HG02943 (cell line): ENCODE measurements around the gene KCNJ14.

Experiments used
- ATAC-seq: cut with Tn5 transposase; IDR thresholded peaks from one replicate; pipeline ENCODE4 v1.9.1; 2021; ENCODE audit warnings: mild to moderate bottlenecking, low read depth, moderate library complexity; ENCODE audit not compliant: unreplicated experiment

The KCNJ14 gene

DNA sequence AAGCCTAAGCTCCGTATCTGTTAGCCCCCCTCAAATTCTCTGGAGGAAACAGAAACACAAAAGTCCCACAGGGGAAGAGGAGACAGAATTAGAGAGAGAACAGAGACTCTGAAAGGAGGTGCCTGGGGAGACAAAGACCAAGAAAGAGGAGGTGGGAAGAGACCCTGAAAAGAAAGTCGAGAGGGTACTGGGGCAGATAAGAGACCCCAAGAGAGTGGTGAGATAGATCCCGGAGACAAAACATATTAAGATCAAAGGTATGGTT, 10.5 kb upstream of the KCNJ14 start:
- ATAC-seq = no peak

DNA sequence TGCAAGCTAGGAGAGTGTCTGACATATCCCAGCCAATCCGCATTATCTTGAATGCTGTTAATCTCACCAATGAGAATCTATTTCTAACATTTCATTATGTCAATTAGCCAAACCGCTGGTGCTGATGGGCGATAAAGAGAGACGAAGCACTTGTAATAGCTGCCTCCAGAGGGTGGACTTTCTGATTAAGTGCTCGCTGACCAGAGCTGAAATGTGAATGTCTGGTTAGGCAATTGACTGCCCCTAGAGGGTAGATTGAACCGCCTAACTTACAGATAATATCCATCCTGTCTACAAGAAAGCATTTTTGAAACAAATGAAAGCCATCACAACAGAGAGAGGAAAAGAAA, 10.1 kb upstream of the KCNJ14 start:
- no peak for ATAC-seq

DNA sequence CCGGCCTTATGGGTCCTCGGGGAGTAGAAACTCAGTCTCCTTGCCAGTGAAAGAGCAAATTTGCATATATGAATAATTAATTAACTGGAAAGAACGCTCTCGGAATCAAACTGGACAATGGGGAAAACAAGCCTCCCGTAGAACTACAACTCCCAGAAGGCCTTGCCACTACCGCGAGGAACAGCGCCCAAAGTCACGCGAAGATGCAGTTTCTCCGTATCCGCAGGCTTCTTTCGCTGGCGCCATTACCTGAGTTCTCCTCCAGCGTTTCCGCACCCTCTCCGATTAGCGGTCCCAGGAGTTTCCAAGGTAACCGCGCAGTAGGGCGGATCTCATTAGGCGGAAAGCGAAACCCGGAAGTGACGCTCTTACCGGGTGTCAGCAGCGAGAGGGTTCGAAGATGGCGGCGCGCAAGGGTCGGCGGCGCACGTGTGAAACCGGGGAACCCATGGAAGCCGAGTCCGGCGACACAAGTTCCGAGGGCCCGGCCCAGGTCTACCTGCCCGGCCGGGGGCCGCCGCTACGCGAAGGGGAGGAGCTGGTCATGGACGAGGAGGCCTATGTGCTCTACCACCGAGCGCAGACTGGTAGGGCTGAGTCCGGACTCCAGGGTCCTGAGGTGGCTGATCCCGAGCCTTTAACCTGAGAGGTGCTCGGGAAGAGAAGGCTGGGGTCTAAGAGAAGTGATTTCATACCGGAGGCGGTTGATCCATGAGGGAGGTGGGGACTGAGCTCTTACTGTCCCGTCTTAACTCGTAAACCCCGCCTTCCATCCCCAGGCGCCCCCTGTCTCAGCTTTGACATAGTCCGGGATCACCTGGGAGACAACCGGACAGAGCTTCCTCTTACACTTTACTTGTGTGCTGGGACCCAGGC, 9.5 kb upstream of the KCNJ14 start, which contains the start of gene GRWD1:
TSS of gene GRWD1 (plus strand) at position 378 of the 876 bp plus-strand sequence. CDS start at position 401, 23 bp downstream.
- ATAC-seq = peak; percentile 80

DNA sequence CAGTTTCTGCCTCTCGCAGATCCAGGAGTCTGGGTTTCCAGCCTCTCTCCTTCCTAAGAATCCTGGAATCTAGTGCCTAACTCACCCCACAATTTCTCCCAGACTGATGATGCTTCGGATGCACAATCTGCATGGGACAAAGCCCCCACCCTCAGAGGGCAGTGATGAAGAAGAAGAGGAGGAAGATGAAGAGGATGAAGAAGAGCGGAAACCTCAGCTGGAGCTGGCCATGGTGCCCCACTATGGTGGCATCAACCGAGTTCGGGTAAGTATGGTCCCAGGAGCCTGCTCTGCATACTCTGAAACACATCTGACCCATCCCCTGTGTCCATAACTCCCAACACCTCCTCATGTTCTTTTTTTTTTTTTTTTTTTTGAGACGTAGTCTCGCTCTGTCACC, 8.8 kb upstream of the KCNJ14 start:
- no peak for ATAC-seq

DNA sequence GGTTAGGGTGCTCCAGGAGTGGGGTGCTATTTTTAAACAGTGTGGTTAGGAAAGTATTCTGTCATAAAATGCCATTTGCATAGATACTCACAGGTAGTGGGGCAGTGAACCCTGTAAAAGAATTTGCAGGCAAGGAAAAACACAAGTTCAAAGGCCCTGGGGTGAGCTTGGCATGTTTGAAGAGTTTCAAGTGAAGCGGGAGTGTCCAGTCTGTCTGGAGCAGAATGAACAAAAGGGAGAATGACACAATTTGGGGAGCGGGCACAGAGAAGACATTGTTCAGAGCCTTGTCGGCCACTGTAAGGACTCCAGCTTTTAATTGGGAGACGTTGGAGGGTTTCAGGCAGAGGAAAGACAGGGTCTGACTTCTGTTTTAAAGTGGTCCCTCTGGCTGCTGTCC, 6.8 kb upstream of the KCNJ14 start:
- ATAC-seq = no peak

DNA sequence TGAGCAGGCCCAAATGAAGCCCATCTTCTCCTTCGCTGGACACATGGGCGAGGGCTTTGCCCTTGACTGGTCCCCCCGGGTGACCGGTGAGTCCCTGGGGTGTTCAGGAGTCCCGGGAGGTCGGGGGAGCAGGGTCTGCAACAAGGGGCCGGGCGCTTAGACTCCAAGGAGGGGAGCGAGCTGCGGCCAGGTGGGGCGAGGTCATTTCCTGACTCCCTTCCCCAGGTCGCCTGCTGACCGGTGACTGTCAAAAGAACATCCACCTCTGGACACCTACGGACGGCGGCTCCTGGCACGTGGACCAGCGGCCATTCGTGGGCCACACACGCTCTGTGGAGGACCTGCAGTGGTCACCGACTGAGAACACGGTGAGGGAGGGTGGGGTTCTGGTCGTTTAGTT, 4.9 kb upstream of the KCNJ14 start:
- no peak for ATAC-seq

DNA sequence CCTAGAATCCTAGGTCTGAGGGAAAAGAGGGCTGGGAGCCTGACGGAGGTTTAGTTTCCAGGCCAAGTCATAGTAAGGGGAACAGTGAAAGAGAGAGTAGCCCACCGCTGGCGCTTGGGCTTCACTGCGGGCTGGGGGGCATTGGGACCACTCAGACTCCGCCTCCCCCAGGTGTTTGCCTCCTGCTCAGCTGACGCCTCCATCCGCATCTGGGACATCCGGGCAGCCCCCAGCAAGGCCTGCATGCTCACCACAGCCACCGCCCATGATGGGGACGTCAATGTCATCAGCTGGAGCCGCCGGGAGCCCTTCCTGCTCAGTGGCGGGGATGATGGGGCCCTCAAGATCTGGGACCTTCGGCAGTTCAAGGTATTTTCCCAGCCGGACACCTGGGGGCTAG, 4.5 kb upstream of the KCNJ14 start:
- no peak for ATAC-seq

DNA sequence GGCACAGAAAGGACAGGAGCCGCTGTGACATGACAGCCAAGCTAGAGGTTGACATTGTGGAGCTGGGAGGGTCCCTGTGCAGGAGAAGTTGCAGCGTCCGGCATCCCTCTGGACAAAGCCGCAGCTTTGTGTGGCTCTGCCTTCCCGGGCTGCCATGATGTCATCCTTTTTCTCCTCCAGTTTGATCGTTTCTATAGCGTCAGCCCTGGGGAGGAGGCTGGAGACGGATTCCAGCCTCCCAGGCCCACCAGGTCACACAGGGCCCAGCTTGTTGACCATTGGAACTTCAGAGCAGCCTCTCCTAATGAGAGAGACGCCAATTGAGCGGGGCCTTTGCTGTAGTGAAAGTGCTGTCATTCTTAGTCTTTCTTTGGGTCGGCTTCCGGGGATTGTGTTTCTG, 3.8 kb upstream of the KCNJ14 start:
- no peak for ATAC-seq

DNA sequence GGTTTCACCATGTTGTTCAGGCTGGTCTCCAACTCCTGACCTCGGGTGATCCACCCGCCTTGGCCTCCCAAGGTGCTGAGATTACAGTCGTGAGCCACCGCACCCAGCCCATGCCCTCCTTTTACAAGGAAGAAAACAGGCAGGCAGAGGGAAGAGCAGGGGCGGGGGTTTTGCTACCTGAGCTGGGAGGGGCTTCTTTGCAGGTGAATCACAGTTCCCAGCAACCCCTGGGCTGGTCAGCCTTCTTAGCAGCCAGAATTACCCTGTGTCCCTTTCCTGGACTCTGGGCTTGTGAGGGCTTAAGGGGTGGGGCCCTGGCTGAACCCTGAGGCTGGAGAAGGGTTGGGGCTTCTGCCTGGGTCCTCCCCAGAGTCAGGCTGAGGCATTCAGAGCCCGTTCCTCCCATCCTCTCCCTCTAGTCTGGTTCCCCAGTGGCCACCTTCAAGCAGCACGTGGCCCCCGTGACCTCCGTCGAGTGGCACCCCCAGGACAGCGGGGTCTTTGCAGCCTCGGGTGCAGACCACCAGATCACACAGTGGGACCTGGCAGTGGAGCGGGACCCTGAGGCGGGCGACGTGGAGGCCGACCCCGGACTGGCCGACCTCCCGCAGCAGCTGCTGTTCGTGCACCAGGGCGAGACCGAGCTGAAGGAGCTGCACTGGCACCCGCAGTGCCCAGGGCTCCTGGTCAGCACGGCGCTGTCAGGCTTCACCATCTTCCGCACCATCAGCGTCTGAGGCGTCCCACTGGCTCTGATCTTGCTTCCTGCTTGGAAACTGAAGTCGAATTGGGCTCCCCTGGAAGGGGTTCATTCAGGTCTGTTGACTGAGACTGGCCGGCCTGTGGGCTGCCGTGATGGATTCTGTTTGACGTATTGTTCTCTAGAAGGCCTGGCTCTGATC, 2.8 kb upstream of the KCNJ14 start:
- no peak for ATAC-seq

DNA sequence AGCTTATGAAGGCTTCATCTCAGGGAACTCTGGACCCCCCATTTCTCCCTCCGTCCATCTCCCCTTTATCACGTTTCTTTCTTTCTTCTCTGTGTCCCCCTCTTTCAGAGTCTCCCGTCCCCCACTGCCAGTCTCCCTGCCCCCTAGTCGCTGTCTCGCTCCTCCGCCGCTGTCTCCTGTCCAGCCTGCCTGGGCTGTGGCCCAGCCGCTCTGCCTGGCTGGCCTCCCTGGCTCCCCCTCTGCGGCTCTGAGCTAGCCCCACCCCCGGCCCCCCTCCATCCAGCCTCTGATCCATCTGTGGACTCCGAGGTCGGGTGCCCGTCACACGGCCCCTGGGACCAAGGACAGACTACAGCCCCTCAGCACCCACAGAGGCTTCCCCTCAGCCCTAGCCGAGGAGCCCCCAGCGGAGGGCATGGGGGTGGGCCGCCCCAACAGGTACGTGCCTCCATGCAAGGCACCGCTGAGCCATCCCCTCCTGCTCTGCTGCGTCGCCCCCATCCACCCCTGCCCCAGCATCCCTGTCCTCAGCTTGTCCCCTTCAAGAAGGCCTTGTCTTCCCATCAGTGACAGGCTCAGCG, 1.1 kb upstream of the KCNJ14 start:
- ATAC-seq = no peak

DNA sequence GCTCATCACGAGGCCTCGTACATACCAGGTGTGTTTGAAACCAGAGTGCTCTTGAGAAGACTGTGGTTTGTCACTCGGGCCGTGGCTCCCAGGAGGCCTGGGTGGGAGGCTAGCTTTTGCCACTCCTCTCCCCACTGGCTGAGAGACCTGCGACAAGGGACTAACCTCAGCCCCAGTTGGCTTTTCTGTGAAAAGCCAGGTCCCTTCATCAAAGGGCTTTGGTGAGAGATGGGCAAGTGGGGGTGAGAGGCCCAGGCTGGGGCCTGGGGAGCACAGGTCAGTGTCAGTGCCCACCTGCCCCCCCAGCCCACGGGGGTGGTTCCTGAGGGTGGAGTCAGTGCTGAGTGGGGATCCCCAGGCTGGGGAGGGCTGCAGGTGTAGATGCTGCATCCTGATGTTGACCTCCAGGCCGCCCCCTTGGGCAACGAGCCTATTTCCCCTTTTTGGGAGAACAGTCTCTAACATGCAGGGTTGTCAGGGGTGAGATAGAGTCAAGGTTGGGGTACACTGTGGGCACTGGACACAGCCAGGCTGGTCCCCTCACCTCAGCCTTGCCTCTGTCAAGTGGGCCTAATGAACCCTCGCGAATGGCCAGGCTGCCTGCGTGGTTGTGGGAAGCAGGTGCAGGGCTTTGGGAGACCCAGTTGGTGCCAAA, 661 bp downstream of the KCNJ14 start:
- no peak for ATAC-seq

DNA sequence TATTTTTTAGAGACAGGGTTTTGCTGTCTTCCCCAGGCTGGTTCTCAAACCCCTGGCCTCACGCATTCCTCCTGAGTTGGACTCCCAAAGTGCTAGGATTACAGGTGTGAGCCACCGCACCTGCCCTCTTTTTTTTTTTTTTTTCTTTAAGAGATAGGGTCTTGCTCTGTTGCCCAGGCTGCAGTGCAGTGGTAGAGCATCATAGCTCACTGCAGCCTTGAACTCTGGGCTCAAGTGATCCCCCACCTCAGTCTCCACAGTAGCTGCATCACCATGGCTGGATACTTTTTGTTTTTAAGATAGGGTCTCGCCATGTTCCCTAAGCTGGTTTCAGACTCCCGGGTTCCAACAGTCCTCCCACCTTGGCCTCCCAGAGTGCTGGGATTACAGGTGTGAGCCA, 1.5 kb downstream of the KCNJ14 start:
- no peak for ATAC-seq

DNA sequence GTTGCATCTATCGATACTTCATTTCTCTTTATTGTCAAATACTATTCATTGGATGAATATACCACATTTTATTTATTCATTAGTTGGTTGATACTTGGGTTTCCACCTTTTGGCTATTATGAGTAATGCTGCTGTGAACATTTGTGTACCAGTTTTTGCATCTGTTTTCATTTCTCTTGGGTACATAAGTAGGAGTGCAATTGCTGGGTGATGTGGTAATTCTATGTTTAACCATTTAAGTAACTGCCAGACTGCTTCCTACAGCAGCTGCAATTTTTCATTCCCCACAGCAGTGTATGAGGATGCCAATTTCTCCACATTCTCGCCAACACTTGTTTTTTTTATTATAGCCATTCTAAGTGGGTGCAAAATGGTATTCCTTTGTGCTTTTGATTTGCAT, 2.6 kb downstream of the KCNJ14 start:
- ATAC-seq = no peak

DNA sequence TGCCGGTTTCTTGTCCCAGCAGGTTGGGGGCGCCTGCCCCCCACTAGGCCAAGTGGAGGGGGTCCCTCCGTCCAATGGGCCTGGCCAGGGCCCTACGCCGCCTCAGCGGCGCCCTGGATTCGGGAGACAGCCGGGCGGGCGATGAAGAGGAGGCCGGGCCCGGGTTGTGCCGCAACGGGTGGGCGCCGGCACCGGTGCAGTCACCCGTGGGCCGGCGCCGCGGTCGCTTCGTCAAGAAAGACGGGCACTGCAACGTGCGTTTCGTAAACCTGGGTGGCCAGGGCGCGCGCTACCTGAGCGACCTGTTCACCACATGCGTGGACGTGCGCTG, 6.2 kb downstream of the KCNJ14 start:
- no peak for ATAC-seq

DNA sequence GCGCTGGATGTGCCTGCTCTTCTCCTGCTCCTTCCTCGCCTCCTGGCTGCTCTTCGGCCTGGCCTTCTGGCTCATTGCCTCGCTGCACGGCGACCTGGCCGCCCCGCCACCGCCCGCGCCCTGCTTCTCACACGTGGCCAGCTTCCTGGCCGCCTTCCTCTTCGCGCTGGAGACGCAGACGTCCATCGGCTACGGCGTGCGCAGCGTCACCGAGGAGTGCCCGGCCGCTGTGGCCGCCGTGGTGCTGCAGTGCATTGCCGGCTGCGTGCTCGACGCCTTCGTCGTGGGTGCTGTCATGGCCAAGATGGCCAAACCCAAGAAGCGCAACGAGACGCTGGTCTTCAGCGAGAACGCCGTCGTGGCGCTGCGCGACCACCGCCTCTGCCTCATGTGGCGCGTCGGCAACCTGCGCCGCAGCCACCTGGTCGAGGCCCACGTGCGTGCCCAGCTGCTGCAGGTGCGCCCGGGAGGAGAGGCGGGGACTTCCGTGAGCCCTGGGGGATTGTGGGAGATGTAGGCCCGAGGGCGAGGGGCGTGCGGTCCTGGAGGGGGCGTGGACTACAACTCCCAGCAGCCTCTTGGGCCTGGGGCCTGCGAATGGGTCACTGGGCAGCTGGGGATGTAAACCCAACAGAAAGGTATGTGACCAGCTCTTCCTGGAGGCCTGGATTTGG, 6.7 kb downstream of the KCNJ14 start:
- ATAC-seq = no peak

DNA sequence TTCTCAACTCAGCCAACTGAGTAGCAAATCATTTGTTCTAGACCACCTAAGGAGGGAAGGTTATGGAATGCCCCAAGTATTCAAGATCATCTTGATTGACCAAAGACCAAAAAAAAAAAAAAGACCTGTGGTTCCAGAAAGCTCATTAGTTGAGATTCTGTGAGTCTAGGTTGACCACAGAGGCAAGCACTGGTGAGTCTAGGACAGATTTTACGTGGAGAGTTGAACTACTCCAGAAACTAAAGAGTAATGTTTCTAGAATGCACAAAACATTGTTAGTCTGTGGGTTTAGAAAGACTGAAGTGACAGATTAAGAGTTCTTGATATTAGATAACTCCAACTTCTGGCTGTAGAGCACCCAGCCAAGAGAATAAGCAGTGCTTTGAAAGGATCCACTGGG, 9.8 kb downstream of the KCNJ14 start:
- no peak for ATAC-seq

DNA sequence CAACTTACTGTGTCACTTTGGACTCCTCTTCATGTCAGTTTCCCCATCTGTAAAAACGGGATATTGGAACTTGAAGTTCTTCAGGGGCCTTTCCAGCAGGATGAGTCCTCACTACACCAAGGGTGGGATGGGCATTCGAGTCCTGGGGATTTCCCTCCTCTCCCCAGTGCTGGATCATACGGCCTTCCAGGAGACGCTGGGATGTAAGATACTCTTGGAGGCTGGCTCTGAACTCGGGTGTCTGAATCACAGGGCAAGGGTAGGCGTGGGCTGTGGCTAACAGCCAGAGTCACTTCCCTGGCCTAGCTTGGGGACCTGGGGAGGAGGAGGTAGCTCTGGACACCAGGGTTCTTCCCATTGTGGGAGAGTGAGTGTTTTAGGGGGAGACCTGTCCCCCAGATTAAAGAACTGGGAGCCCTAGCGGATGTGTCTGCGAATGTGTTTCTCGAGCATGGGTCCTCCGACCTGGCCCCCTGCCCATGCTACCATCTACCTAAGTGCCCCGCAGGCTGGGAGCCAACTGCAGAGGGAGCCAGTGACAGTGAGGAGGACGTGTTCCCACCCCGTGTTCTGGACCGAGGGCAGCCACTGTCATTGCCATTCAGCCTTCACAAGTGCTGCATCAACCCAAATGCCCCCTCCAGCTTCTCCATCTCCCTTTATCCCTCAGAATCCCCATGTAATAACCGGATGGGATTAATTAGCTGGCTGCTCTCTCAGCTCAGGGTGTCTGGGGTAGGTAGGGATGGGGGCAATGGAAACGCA, 11.4 kb downstream of the KCNJ14 start:
- no peak for ATAC-seq

DNA sequence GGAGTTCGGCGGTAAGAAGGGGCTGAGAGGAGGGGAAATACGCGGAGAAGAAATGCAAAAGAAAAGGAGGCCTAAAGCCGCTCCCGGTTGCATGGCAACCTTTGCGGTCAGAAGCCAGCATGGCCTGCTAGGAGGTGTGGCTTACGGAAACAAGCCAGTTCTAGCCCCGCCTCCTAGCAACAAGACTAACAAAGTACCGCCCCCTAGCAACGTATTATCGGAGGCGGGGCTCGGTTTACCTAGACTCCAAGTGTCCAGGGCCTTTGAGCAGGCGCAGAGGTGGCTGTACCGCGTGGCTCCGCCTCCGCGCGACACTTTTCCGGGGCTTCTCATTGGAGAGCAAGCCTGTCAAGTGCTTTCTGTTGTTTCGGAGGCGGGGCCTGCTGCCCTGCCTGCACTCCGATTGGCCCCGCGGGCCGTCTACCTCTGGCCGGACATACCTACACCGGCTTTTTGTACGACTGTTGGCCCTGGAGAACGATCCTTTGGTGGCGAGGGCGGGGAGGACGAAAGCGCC, 13.5 kb downstream of the KCNJ14 start:
- ATAC-seq = peak; percentile 93

DNA sequence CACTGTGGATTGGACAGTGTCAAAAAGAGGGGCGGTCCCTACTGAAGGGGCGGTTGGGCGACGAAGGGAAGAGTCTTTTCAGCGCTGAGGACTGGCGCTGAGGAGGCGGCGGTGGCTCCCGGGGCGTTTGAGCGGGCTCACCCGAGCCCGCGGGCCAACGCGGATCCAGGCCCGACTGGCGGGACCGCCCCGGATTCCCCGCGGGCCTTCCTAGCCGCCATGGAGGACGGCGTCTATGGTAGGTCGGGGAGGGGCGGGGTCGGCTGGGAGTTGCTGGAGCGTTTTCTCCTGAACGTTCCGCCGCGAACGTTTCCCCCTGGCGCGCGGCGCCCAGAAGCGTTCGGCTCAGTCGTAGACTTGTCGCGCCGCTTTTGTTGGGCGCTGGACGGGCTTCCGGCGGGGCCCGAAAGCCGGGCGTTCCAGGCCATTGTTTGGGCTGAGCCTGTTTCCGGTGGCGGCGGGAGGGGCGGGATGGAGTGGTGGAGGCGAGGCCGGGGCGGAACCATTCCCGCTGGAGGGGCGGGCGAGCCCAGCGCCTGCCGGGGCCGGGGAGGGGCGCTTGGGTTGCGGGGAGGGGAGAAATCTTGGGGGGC, 14.0 kb downstream of the KCNJ14 start, which contains the start of gene CYTH2:
TSS of gene CYTH2 (plus strand) at position 81 of the 593 bp plus-strand sequence. CDS start at position 220, 139 bp downstream.
- peak; percentile 16 for ATAC-seq
